Peyer's patch (tissue), 4 donors: Measurements from ENCODE around the gene KCTD2.
"Not testable (repeated sequence)": the region's sequence is repeated elsewhere in the genome, so short reads cannot be mapped to it uniquely, and the experiment has no call there.

Experiments used
- CTCF ChIP-seq, 6 experiments: fragments of 450-650 bp in 4 of 6; fragments of 200-600 bp in 2 of 6; sonication (generic) in 1 of 6; IDR thresholded peaks; one replicate each; pipeline ENCODE4 v1.5.1; 2017 to 2019; ENCODE audit warnings: antibody characterized with exemption in 6 of 6, mild to moderate bottlenecking in 3 of 6, moderate library complexity in 1 of 6
- POLR2A ChIP-seq, 2 donors: fragments of 450-650 bp; IDR thresholded peaks; one replicate each; pipeline ENCODE4 v1.5.1; 2017; ENCODE audit warnings: antibody characterized with exemption in 2 of 2, mild to moderate bottlenecking in 2 of 2, moderate library complexity in 2 of 2

GRCh38 chr17:75006084-75006483 is 40.9 kb upstream of the KCTD2 start:
- TF ChIP-seq CTCF, POLR2A (IDR thresholded peaks at IDR 0.05): not testable (repeated sequence)
